SK-N-MC (cell line): ENCODE data around the gene NRP2.

ENCODE experiments used
- EZH2 ChIP-seq: fragments of 200-600 bp; sonication (generic); IDR thresholded peaks from one replicate; pipeline ENCODE4 v1.6.1; 2017; ENCODE audit warnings: antibody characterized with exemption
- FOXP2 ChIP-seq: optimal IDR thresholded peaks from 2 replicates; pipeline ENCODE3; 2011; ENCODE audit warnings: mild to moderate bottlenecking, moderate library complexity; ENCODE audit not compliant: insufficient read depth; ENCODE audit errors: extremely low read length, control extremely low read depth
- POLR2AphosphoS5 ChIP-seq: IDR thresholded peaks from 2 replicates; pipeline ENCODE4 v1.6.1; 2012; ENCODE audit warnings: mild to moderate bottlenecking, low read depth, low read length, borderline replicate concordance

GRCh38 chr2:205725059-205725458 lies 42.8 kb downstream of the NRP2 start:
- TF ChIP-seq EZH2 = no peak
- no peak for TF ChIP-seq POLR2AphosphoS5
- TF ChIP-seq FOXP2 = no peak
